CD14-positive monocyte (primary cell): ENCODE data around the gene C20orf204. TPM values are rescaled to one million over a fixed set of nuclear protein-coding genes. Genes with fewer than 3 reads are reported as not detected.

Experiments used
- DNase-seq, 3 donors: peaks; one replicate each; pipeline ENCODE4 v3.0.0-alpha.2; 2011 to 2022
- H2AFZ ChIP-seq: 2 replicates; pipeline ENCODE4 v1.6.0; 2012; ENCODE audit warnings: mild to moderate bottlenecking, low read depth, low read length, inconsistent platforms; ENCODE audit not compliant: insufficient read depth, poor library complexity, severe bottlenecking
- H3K27ac ChIP-seq, 2 donors: 1 replicate in 1 of 2; 2 replicates in 1 of 2; pipeline ENCODE4 v1.5.1; 2012 to 2013; ENCODE audit warnings: low read length in 2 of 2, control low read depth in 1 of 2, inconsistent platforms in 1 of 2, low read depth in 1 of 2, mild to moderate bottlenecking in 1 of 2
- H3K27me3 ChIP-seq, 2 donors: one replicate each; pipeline versions ENCODE4 v1.6.0 to v1.6.1; 2011 to 2013; ENCODE audit warnings: low read length in 2 of 2; ENCODE audit not compliant: control insufficient read depth in 2 of 2, insufficient read depth in 2 of 2
- H3K36me3 ChIP-seq, 2 donors: replicated peaks in 1 of 2; 1 replicate in 1 of 2; 2 replicates in 1 of 2; pipeline versions ENCODE4 v1.5.1 to v1.6.1; 2012 to 2013; ENCODE audit warnings: low read length in 2 of 2, control low read depth in 1 of 2, inconsistent platforms in 1 of 2, mild to moderate bottlenecking in 1 of 2; ENCODE audit not compliant: insufficient read depth in 2 of 2, control insufficient read depth in 1 of 2
- H3K4me1 ChIP-seq, 2 donors: 1 replicate in 1 of 2; 2 replicates in 1 of 2; pipeline versions ENCODE4 v1.5.1 to v1.6.1; 2012 to 2013; ENCODE audit warnings: low read length in 2 of 2, control low read depth in 1 of 2, inconsistent platforms in 1 of 2, mild to moderate bottlenecking in 1 of 2, moderate library complexity in 1 of 2; ENCODE audit not compliant: insufficient read depth in 2 of 2, control insufficient read depth in 1 of 2
- H3K4me2 ChIP-seq: replicated peaks from 2 replicates; pipeline ENCODE3; 2012; ENCODE audit warnings: low read length, moderate library complexity, mild to moderate bottlenecking; ENCODE audit not compliant: poor library complexity, severe bottlenecking; ENCODE audit errors: extremely low read depth
- H3K4me3 ChIP-seq, 3 experiments: fragments of 200-600 bp in 1 of 3; sonication (generic) in 1 of 3; replicated peaks in 1 of 3; 1 replicate in 2 of 3; 2 replicates in 1 of 3; pipeline ENCODE4 v1.5.1; 2011 to 2013; ENCODE audit warnings: low read length in 3 of 3, mild to moderate bottlenecking in 3 of 3, control low read depth in 2 of 3, low read depth in 2 of 3, inconsistent platforms in 1 of 3, moderate library complexity in 1 of 3
- H3K79me2 ChIP-seq: 2 replicates; pipeline ENCODE4 v1.6.0; 2012; ENCODE audit warnings: mild to moderate bottlenecking, control low read depth, inconsistent platforms, low read length, moderate library complexity; ENCODE audit not compliant: insufficient read depth
- H3K9ac ChIP-seq: 2 replicates; pipeline ENCODE4 v1.6.0; 2017; ENCODE audit warnings: low read length, mild to moderate bottlenecking; ENCODE audit not compliant: insufficient read depth, poor library complexity, severe bottlenecking
- H3K9me3 ChIP-seq, 2 donors: replicated peaks in 1 of 2; 1 replicate in 1 of 2; 2 replicates in 1 of 2; pipeline versions ENCODE4 v1.5.1 to v1.6.1; 2012 to 2013; ENCODE audit warnings: low read length in 2 of 2, control low read depth in 1 of 2; ENCODE audit not compliant: control insufficient read depth in 1 of 2, insufficient read depth in 1 of 2
- H4K20me1 ChIP-seq: 2 replicates; pipeline ENCODE4 v1.6.0; 2012; ENCODE audit warnings: mild to moderate bottlenecking, low read length, control low read depth, moderate library complexity; ENCODE audit not compliant: insufficient read depth
- H3K27ac Mint-ChIP-seq, 7 donors: one replicate each; pipeline ENCODE4 v1.8.0; 2020; ENCODE audit warnings: mild to moderate bottlenecking in 7 of 7, mixed read lengths in 7 of 7, moderate library complexity in 6 of 7, inconsistent platforms in 2 of 7
- H3K27me3 Mint-ChIP-seq, 3 donors: one replicate each; pipeline ENCODE4 v1.8.0; 2021 to 2022; ENCODE audit warnings: low read depth in 3 of 3, mild to moderate bottlenecking in 3 of 3, mixed read lengths in 3 of 3, moderate library complexity in 3 of 3, inconsistent platforms in 1 of 3
- H3K36me3 Mint-ChIP-seq, 2 donors: one replicate each; pipeline ENCODE4 v1.8.0; 2020; ENCODE audit warnings: mixed read lengths in 2 of 2, inconsistent platforms in 1 of 2, mild to moderate bottlenecking in 1 of 2
- H3K4me1 Mint-ChIP-seq: one replicate; pipeline ENCODE4 v1.8.0; 2020; ENCODE audit warnings: mild to moderate bottlenecking, mixed read lengths
- H3K4me3 Mint-ChIP-seq, 2 donors: one replicate each; pipeline ENCODE4 v1.8.0; 2020; ENCODE audit warnings: mild to moderate bottlenecking in 2 of 2, mixed read lengths in 2 of 2, moderate library complexity in 1 of 2
- H3K9me3 Mint-ChIP-seq, 7 donors: one replicate each; pipeline ENCODE4 v1.8.0; 2020 to 2022; ENCODE audit warnings: mixed read lengths in 7 of 7, mild to moderate bottlenecking in 6 of 7, moderate library complexity in 6 of 7, inconsistent platforms in 2 of 7
- CTCF ChIP-seq: fragments of 200-600 bp; IDR thresholded peaks from one replicate; pipeline ENCODE4 v1.8.0; 2022; ENCODE audit warnings: antibody characterized with exemption, mild to moderate bottlenecking
- WGBS: methylation state at CpG from one replicate; pipeline ENCODE4 v1.1.5; 2013; ENCODE audit warnings: missing lambda C conversion rate; ENCODE audit not compliant: insufficient coverage; 5-methylcytosine and 5-hydroxymethylcytosine counted together
- intact Hi-C, 2 donors: fragments of 100-400 bp; cut with micrococcal nuclease; formaldehyde crosslinking; loops; one replicate each; pipeline versions ENCODE4 v1.15.0 to v1.15.1; 2023
- polyA plus RNA-seq, 3 donors: library from polyadenylated mRNA; depleted of rRNA in 1 of 3; unstranded in 2 of 3; stranded (reverse) in 1 of 3; fragments of 300-500 nt in 2 of 3; fragments of >200 nt in 1 of 3; fragmentation: Illumina TruSeq in 2 of 3; gene quantifications; 1 replicate in 2 of 3; 2 replicates in 1 of 3; pipeline ENCODE4 v1.2.3, GENCODE V29; 2012 to 2021

C20orf204 gene
- polyA plus RNA-seq, 3 donors = 0.20 TPM; not detected in 2

- H3K4me3 Mint-ChIP-seq = peak overlapping the region in 1 of 2 donors; percentile 35
- intact Hi-C loops = no loop called here
- H2AFZ ChIP-seq = no peak overlapping the region
- H3K4me1 Mint-ChIP-seq = peaks cover 14% of the 10 kb centered on the region
- H4K20me1 ChIP-seq = no peaks in the 10 kb centered on the region
- no peak overlapping the region for H3K9ac ChIP-seq
- H3K9me3 ChIP-seq = no peaks in the 10 kb centered on the region
- H3K36me3 ChIP-seq = peaks cover 20 to 38% of the 10 kb centered on the region in 2 donors
- DNase-seq = no peak
- peaks cover 46 to 58% (median 50%) of the 10 kb centered on the region in 3 donors for H3K27me3 Mint-ChIP-seq
- H3K27me3 ChIP-seq = peaks cover 18 to 50% of the 10 kb centered on the region in 2 donors
- H3K9me3 Mint-ChIP-seq = peaks cover 0 to 4% (median 2%) of the 10 kb centered on the region in 7 donors
- peaks cover 16 to 30% of the 10 kb centered on the region in 2 donors for H3K4me1 ChIP-seq
- peaks cover 29 to 34% of the 10 kb centered on the region in 2 donors for H3K36me3 Mint-ChIP-seq
- no peak overlapping the region for H3K4me3 ChIP-seq
- H3K4me2 ChIP-seq = no peak overlapping the region
- WGBS = 42% methylated on average over 10 of the region's 17 CpGs
- TF ChIP-seq CTCF = no peak
- no peak overlapping the region for H3K27ac Mint-ChIP-seq
- H3K79me2 ChIP-seq = no peaks in the 10 kb centered on the region
- H3K27ac ChIP-seq = no peak overlapping the region
These were observed 590 bp downstream of the C20orf204 start for GRCh38 chr20:64036346-64037198.

- H3K9ac ChIP-seq = no peak overlapping the region
- peaks cover 22 to 36% of the 10 kb centered on the region in 2 donors for H3K4me1 ChIP-seq
- H3K27me3 Mint-ChIP-seq = peaks cover 50 to 63% (median 56%) of the 10 kb centered on the region in 3 donors
- no peak overlapping the region for H2AFZ ChIP-seq
- H3K27ac Mint-ChIP-seq = peak overlapping the region in 1 of 7 donors; percentile 50
- H3K27ac ChIP-seq = no peak overlapping the region
- peaks cover 24 to 29% of the 10 kb centered on the region in 2 donors for H3K36me3 Mint-ChIP-seq
- peak overlapping the region in 1 of 2 donors; percentile 80 for H3K4me3 Mint-ChIP-seq
- H3K4me1 Mint-ChIP-seq = peaks cover 19% of the 10 kb centered on the region
- H3K27me3 ChIP-seq = peaks cover 24 to 55% of the 10 kb centered on the region in 2 donors
- H3K4me2 ChIP-seq = no peak overlapping the region
- DNase-seq = no peak
- peaks cover 0 to 4% (median 2%) of the 10 kb centered on the region in 7 donors for H3K9me3 Mint-ChIP-seq
- no CpG with 5 or more reads among the region's 3 CpGs for WGBS
- H3K4me3 ChIP-seq = no peak overlapping the region
- H3K36me3 ChIP-seq = peaks cover 14 to 33% of the 10 kb centered on the region in 2 donors
- H3K79me2 ChIP-seq = no peaks in the 10 kb centered on the region
- no peak for TF ChIP-seq CTCF
- intact Hi-C loops = no loop called here
- no peaks in the 10 kb centered on the region for H4K20me1 ChIP-seq
- H3K9me3 ChIP-seq = no peaks in the 10 kb centered on the region
These were observed 1.2 kb downstream of the C20orf204 start for GRCh38 chr20:64037199-64037497.
